AG10803 (cell line): ENCODE results near the gene CDKAL1.
A peak's percentile ranks its signal among the peaks of the same experiment; 100 is the strongest.
"Not testable (repeated sequence)": the region's sequence is repeated elsewhere in the genome, so short reads cannot be mapped to it uniquely, and the experiment has no call there.

Experiments
- DNase-seq: peaks from one replicate; pipeline ENCODE4 v3.0.0; 2010; ENCODE audit warnings: low read depth
- H3K4me3 ChIP-seq: 2 replicates; pipeline ENCODE4 v1.5.1; 2011; ENCODE audit warnings: mild to moderate bottlenecking, low read length, control low read depth
- CTCF ChIP-seq: conservative IDR thresholded peaks from 2 replicates; pipeline ENCODE4 v1.5.1; 2011; ENCODE audit warnings: mild to moderate bottlenecking, low read length, control low read depth, inconsistent platforms

CDKAL1 gene

GRCh38 chr6:20538907-20539306 lies 4.7 kb downstream of the CDKAL1 start:
- TF ChIP-seq CTCF, result no peak
- H3K4me3 ChIP-seq, result no peak overlapping the region
- no peak for DNase-seq

DNA sequence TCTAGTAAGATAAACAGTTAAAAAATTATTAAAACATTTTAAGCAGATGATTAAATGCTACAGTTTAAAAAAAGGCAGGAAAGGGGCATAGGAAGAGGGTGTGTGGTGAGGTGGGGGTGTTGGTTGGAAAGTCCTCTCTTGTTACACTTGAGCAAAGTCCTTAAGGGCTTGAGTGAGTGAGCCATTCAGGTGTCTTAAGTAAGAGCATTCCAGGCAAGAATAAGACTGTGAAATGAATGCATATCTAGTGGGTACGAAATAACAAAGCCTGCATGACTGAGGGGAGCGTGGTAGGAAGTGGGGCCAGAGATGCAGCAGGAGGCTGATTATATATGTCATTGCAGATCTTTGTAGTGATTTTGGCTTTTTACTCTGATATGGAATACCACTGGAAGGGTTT lies 5.1 kb downstream of the CDKAL1 start:
- no peak overlapping the region for H3K4me3 ChIP-seq
- no peak for TF ChIP-seq CTCF
- DNase-seq, result no peak

DNA sequence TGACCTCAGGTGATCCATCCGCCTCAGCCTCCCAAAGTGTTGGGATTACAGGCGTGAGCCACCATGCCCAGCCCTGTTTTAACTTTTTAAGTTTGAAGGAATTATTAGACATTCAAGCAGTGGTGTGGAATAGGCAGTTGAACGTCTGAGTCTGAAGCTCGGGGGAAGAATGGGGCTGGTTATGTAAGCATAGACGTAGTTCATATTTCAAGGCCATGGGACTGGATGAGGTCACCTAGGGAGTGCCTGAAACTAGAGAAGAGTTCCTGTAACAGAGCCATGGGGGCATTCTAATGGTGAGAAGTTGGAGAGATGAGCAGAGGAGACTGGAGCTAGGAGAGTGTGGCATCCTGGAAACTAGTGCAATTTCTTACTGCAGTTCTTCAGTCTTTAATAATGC lies 6.4 kb downstream of the CDKAL1 start:
- TF ChIP-seq CTCF, result no peak
- DNase-seq, result peak; percentile 7

GRCh38 chr6:20541382-20541781 lies 7.1 kb downstream of the CDKAL1 start:
- DNase-seq, result no peak
- H3K4me3 ChIP-seq, result no peak overlapping the region
- no peak for TF ChIP-seq CTCF

More for the DNA sequence above, 6.4 kb downstream of the CDKAL1 start:
- no peak overlapping the region for H3K4me3 ChIP-seq

GRCh38 chr6:20542927-20543602 lies 8.8 kb downstream of the CDKAL1 start:
- no peak overlapping the region for H3K4me3 ChIP-seq
- no peak for TF ChIP-seq CTCF
- DNase-seq, result peak; percentile 48

GRCh38 chr6:20548264-20548663 lies 14.0 kb downstream of the CDKAL1 start:
- no peak for DNase-seq
- no peak for TF ChIP-seq CTCF
- no peak overlapping the region for H3K4me3 ChIP-seq

DNA sequence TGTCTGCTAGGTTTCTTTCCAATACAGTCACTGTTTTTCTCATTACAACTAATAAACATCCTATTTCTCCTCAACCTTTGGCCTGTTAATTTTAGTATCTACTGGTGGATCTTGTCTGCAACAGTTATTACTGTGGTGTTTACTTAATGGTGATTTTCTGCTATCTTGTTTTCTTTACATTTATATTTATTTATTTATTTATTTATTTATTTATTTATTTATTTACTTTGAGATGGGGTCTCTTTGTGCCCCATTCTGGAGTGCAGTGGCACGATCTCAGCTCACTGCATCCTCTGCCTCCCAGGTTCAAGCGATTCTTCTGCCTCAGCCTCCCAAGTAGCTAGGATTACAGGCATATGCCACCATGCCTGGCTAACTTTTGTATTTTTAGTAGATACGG lies 15.1 kb downstream of the CDKAL1 start:
- not testable (repeated sequence) for DNase-seq, H3K4me3 ChIP-seq
